Karpas-422 (cell line): Measurements from ENCODE around the gene SPACA7. TPM values are rescaled to one million over a fixed set of nuclear protein-coding genes. Genes with fewer than 3 reads are reported as not detected.

Source experiments
- DNase-seq: peaks from one replicate; pipeline ENCODE4 v3.0.0-alpha.2; 2015
- H2AFZ ChIP-seq: fragments of 200-600 bp; sonication (generic); 2 replicates; pipeline ENCODE4 v1.6.1; 2014; ENCODE audit warnings: antibody characterized with exemption, low read length, mixed read lengths
- H3K27ac ChIP-seq: fragments of 200-600 bp; sonication (generic); 2 replicates; pipeline ENCODE4 v1.5.1; 2014; ENCODE audit warnings: mild to moderate bottlenecking, low read length, moderate library complexity
- H3K27me3 ChIP-seq: fragments of 200-600 bp; sonication (generic); 2 replicates; pipeline ENCODE4 v1.6.1; 2014; ENCODE audit warnings: low read length, mixed read lengths
- H3K36me3 ChIP-seq: fragments of 200-600 bp; sonication (generic); 2 replicates; pipeline ENCODE4 v1.6.1; 2014; ENCODE audit warnings: low read length, mixed read lengths; ENCODE audit not compliant: insufficient read depth
- H3K4me1 ChIP-seq: fragments of 200-600 bp; sonication (generic); 2 replicates; pipeline ENCODE4 v1.6.1; 2014; ENCODE audit warnings: mild to moderate bottlenecking, low read length, mixed read lengths
- H3K4me2 ChIP-seq: fragments of 200-600 bp; sonication (generic); 2 replicates; pipeline ENCODE4 v1.6.1; 2014; ENCODE audit warnings: low read length, low read depth, mild to moderate bottlenecking; ENCODE audit not compliant: poor library complexity, severe bottlenecking
- H3K4me3 ChIP-seq: fragments of 200-600 bp; sonication (generic); 2 replicates; pipeline ENCODE4 v1.5.1; 2014; ENCODE audit warnings: mild to moderate bottlenecking, antibody characterized with exemption, low read length, mixed read lengths
- H3K79me2 ChIP-seq: fragments of 200-600 bp; sonication (generic); 2 replicates; pipeline ENCODE4 v1.6.1; 2014; ENCODE audit warnings: mild to moderate bottlenecking, low read length, mixed read lengths
- H3K9ac ChIP-seq: fragments of 200-600 bp; sonication (generic); 2 replicates; pipeline ENCODE4 v1.6.0; 2014; ENCODE audit warnings: low read length
- H3K9me2 ChIP-seq: fragments of 200-600 bp; sonication (generic), shearing (Covaris generic); replicated peaks from 2 replicates; pipeline ENCODE4 v1.6.0; 2014; ENCODE audit warnings: mild to moderate bottlenecking, low read length, moderate library complexity; ENCODE audit not compliant: insufficient read depth
- H3K9me3 ChIP-seq: fragments of 300-700, 200-600 bp; sonication (generic); 2 replicates; pipeline ENCODE4 v1.6.1; 2014; ENCODE audit warnings: low read length, mixed read lengths
- H4K20me1 ChIP-seq: fragments of 200-600 bp; sonication (generic); 2 replicates; pipeline ENCODE4 v1.6.1; 2014; ENCODE audit warnings: mild to moderate bottlenecking, antibody characterized with exemption, low read length, low read depth; ENCODE audit not compliant: insufficient read depth
- total RNA-seq: library from RNA; depleted of rRNA; stranded (reverse); fragments of >200 nt; shearing (Covaris generic); gene quantifications from 2 replicates; pipeline ENCODE4 v1.2.3, GENCODE V29; 2014; ENCODE audit warnings: low replicate concordance

SPACA7 gene
- total RNA-seq, 1 experiment from 2014 or later, result not detected

DNA sequence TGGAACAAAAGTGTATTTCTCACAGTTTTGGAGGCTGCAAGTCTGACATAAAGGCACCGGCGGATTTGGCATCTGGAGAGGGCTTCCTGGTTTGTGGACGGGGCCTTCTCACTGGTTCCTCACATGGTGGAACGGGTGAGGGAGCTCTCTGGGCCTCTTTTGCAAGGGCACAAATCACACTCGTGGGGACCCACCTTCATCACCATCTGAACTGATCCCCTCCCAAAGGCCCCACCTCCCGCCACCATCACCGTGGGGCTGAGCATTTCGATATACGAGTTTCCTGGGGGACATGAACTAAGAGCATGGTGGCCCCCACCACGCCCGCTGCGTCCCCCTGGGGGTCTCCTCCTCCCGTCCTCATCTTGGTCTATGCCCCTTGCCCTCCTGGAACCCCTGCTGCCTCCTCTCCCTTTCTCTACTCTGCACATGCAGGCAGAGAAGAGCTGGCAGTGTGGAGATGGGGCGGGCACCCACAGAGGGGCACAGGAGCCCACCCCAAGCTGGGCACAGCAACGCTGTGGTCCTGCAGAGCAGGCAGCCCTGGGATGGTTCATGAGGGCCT lies 20.8 kb upstream of the SPACA7 start:
- H3K9ac ChIP-seq, result no peak overlapping the region
- H2AFZ ChIP-seq, result no peak overlapping the region
- H3K27ac ChIP-seq, result no peak overlapping the region
- DNase-seq, result no peak
- no peaks in the 10 kb centered on the region for H3K9me2 ChIP-seq
- no peak overlapping the region for H3K4me3 ChIP-seq
- no peaks in the 10 kb centered on the region for H3K9me3 ChIP-seq
- H3K27me3 ChIP-seq, result no peaks in the 10 kb centered on the region
- H3K36me3 ChIP-seq, result no peaks in the 10 kb centered on the region
- no peak overlapping the region for H3K4me2 ChIP-seq
- H3K4me1 ChIP-seq, result peaks cover 22% of the 10 kb centered on the region
- no peaks in the 10 kb centered on the region for H3K79me2 ChIP-seq
- H4K20me1 ChIP-seq, result no peaks in the 10 kb centered on the region

DNA sequence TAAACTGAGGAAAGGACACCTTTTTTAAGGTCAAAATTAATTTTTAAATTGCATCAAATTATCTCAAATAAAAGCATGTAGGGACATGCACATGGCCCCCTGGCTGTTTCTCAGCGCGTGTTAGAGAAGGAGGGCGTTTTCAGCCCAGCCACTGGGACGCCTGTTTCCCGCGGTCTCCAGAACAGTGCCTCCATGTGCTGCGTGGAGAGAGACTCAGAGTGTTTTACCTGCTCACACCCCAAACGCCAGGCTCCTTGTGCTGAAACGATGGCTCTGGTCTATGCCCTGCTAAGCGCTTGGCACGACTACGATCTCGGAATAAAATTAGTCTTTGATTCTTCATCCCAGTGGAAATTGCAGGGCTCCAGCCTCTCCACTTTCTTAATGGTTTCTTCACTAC lies 20.0 kb upstream of the SPACA7 start:
- no peak for DNase-seq
- Histone ChIP-seq H3K9me2 (no peaks in the 10 kb centered on the region), H3K27ac (no peak overlapping the region)

DNA sequence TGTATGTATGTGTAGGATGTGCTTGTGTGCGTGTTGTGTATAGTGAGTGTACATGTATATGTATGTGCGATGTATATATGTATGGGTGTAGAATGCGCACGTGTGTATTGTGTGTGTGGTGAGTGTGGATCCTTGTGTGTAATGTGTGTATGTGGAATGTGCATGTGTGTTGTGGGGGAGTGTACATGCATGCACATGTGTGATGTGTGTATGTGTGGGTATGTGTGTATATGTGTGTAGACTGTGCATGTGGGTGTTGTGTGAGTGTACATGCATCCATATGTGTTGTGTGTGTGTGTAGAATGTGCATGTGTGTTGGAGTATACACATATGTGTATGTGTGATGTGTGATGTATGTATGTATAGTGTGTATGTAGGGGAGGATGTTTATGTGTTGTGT lies 18.0 kb upstream of the SPACA7 start:
- Histone ChIP-seq H2AFZ (no peak overlapping the region), H3K9me3 (no peaks in the 10 kb centered on the region), H3K27ac (no peak overlapping the region), H3K9ac (no peak overlapping the region), H3K4me3 (no peak overlapping the region), H3K4me1 (no peaks in the 10 kb centered on the region), H4K20me1 (no peaks in the 10 kb centered on the region), H3K79me2 (no peaks in the 10 kb centered on the region), H3K9me2 (no peaks in the 10 kb centered on the region), H3K4me2 (no peak overlapping the region), H3K36me3 (no peaks in the 10 kb centered on the region), H3K27me3 (no peaks in the 10 kb centered on the region)
- no peak for DNase-seq

More for the DNA sequence above, 20.0 kb upstream of the SPACA7 start:
- Histone ChIP-seq H3K9me3 (no peaks in the 10 kb centered on the region), H3K9ac (no peak overlapping the region), H3K4me3 (no peak overlapping the region), H4K20me1 (no peaks in the 10 kb centered on the region), H3K4me1 (peaks cover 13% of the 10 kb centered on the region), H3K79me2 (no peaks in the 10 kb centered on the region), H3K4me2 (no peak overlapping the region), H2AFZ (no peak overlapping the region), H3K36me3 (no peaks in the 10 kb centered on the region), H3K27me3 (no peaks in the 10 kb centered on the region)

DNA sequence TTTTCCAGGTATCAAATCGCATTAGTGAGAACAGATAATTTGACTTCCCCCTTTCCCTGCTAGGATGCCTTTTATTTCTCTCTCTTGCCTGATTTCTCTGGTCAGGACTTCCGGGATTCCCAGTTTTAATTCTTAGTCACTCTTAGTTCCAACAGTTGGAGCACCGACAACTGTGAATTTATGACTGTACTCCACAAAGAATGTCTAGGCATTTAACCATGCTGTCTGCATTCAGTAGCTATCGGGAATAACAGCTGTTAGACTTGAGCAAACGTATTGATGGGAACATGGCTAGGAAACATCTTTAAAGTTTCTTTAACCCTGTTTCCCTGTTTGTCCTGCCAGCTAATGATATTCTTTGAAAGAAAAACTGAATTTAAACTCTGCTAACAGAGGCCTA lies 14.1 kb upstream of the SPACA7 start:
- Histone ChIP-seq H3K27ac (no peak overlapping the region), H3K4me3 (no peak overlapping the region), H3K36me3 (no peaks in the 10 kb centered on the region), H3K9ac (no peak overlapping the region), H3K79me2 (no peaks in the 10 kb centered on the region), H3K9me2 (no peaks in the 10 kb centered on the region), H3K4me1 (peaks cover 29% of the 10 kb centered on the region), H4K20me1 (no peaks in the 10 kb centered on the region), H3K9me3 (no peaks in the 10 kb centered on the region), H2AFZ (no peak overlapping the region), H3K27me3 (no peaks in the 10 kb centered on the region), H3K4me2 (no peak overlapping the region)
- no peak for DNase-seq

DNA sequence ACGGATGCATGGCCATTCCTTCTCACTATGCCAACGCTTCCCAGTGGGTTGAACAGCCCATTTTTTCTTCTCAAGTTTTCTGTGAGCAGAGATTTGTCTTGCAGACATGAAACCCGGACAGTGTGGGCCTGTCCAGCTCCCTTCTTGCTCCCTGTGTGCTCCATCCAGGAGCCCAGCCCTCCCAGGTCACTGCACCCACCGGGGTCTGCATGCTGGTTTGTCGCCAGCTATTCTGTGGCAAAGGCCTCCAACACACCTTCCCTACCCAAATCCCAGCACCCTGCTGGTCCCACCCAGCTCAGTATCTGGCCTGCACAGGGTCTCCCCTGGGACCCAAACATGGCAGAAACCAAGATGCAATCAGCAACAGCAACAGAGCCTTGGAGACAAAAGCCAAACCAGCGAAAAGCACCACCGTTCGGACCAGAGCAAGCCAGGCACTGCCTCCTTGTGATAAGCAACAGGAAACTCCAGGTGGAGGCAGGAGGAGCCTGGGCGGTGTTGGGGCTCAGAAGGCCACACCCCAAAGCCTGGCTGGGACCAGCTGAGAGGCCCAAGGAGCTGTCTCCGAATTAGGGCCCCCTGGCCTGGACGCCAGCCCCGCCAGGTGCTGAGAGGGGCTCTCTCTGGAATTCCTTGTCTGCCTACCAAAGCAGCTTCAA lies 12.2 kb upstream of the SPACA7 start:
- no peaks in the 10 kb centered on the region for H3K9me3 ChIP-seq
- no peak for DNase-seq
- H3K36me3 ChIP-seq, result no peaks in the 10 kb centered on the region
- H3K9me2 ChIP-seq, result no peaks in the 10 kb centered on the region
- no peak overlapping the region for H3K27ac ChIP-seq
- H3K9ac ChIP-seq, result no peak overlapping the region
- H2AFZ ChIP-seq, result no peak overlapping the region
- H3K4me2 ChIP-seq, result no peak overlapping the region
- H3K27me3 ChIP-seq, result no peaks in the 10 kb centered on the region
- no peaks in the 10 kb centered on the region for H4K20me1 ChIP-seq
- peaks cover 45% of the 10 kb centered on the region for H3K4me1 ChIP-seq
- H3K4me3 ChIP-seq, result no peak overlapping the region
- H3K79me2 ChIP-seq, result no peaks in the 10 kb centered on the region

DNA sequence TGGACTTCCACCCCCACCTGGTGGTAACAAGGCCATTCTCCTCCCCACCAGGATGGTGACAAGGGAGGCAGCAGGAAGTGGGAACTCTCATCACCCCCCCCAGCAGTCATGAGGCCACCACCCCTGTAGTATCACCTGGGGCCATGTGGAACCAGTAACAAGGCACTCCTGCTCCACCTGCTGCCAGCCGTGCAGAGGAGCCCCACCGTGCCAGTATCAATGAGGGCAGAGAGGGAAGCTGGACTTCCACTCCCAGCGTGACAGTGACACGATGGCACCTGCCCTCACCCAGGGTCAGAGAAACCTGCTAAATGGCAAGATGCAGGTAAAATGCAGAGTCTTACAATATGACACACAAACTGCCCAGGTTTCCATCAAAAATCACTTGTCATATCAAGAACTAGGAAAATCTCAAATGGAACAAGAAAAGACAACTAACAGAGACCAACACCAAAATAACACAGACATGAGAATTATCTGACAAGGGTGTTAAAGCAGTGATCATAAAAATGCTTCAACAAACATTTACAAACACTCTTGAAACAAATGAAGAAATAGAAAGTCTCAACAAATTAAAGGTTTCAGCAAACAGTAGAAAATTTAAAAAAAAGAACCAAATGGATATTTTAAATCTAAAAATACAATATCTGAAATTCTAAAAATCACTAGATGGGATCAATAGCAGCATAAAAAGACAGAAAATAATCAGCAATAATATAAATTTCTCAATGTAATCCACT lies 9.1 kb upstream of the SPACA7 start:
- H3K9me3 ChIP-seq, result no peaks in the 10 kb centered on the region
- H3K36me3 ChIP-seq, result no peaks in the 10 kb centered on the region
- no peak overlapping the region for H3K4me2 ChIP-seq
- peak overlapping the region; percentile 96; the same call in 1 of the 2 replicates for H3K27ac ChIP-seq
- peaks cover 75% of the 10 kb centered on the region for H3K4me1 ChIP-seq
- H2AFZ ChIP-seq, result no peak overlapping the region
- no peak overlapping the region for H3K9ac ChIP-seq
- H3K4me3 ChIP-seq, result no peak overlapping the region
- no peaks in the 10 kb centered on the region for H3K27me3 ChIP-seq
- H3K9me2 ChIP-seq, result no peaks in the 10 kb centered on the region
- DNase-seq, result no peak
- no peaks in the 10 kb centered on the region for H3K79me2 ChIP-seq
- no peaks in the 10 kb centered on the region for H4K20me1 ChIP-seq

DNA sequence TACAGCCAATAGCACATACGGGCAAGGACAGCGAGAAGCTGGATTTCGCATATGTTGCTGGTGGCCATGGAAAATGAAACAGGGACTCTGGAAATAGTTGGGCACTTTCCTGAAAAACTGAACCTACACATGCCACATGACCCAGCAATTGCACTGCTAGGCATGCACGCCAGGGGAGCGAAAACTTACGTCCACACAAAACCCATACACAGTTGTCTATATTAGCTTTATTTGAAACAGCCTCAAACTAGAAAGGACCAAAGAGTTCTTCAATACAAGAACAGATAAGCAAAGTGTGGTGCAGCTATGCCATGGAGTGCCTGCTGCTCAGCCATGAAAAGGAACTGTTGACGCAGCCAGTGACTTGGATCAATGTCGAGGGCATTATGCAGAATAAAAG lies 7.3 kb upstream of the SPACA7 start:
- H3K36me3 ChIP-seq, result no peaks in the 10 kb centered on the region
- H3K9ac ChIP-seq, result peak overlapping the region; percentile 58
- H3K9me2 ChIP-seq, result no peaks in the 10 kb centered on the region
- DNase-seq, result no peak
- peak overlapping the region; percentile 96 for H3K27ac ChIP-seq
- H4K20me1 ChIP-seq, result no peaks in the 10 kb centered on the region
- no peak overlapping the region for H2AFZ ChIP-seq
- peak overlapping the region; percentile 26; the same call in 1 of the 2 replicates for H3K4me3 ChIP-seq
- H3K4me2 ChIP-seq, result peak overlapping the region; percentile 58
- no peaks in the 10 kb centered on the region for H3K9me3 ChIP-seq
- no peaks in the 10 kb centered on the region for H3K79me2 ChIP-seq
- H3K4me1 ChIP-seq, result peaks cover 93% of the 10 kb centered on the region
- no peaks in the 10 kb centered on the region for H3K27me3 ChIP-seq

DNA sequence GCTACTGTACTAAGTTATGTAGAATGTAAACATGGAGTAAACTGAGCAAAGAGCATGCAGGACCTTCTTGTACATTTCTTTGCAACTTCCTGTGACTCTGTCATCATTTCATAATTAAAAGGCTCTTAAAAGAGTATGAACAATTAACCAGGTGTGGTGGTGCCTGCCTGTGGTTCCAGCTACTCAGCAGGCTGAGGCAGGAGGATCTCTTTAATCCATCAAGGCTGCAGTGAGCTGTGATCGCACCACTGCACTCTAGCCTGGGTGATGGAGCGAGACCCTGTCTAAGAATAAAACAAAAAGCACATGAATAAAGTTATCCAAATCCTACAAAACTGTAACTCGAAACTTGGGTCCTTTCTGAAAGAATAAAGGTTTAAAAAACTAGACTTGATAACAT lies 5.8 kb upstream of the SPACA7 start:
- Histone ChIP-seq H3K4me2 (peak overlapping the region; percentile 58), H4K20me1 (no peaks in the 10 kb centered on the region), H3K27ac (peak overlapping the region; percentile 96), H3K79me2 (no peaks in the 10 kb centered on the region), H3K4me1 (peaks cover 83% of the 10 kb centered on the region), H3K36me3 (peaks cover 3% of the 10 kb centered on the region; the same call in 1 of the 2 replicates), H3K9me2 (no peaks in the 10 kb centered on the region), H3K9me3 (peaks cover 2% of the 10 kb centered on the region; the same call in 1 of the 2 replicates), H3K27me3 (no peaks in the 10 kb centered on the region), H3K9ac (peak overlapping the region; percentile 61), H2AFZ (no peak overlapping the region), H3K4me3 (peak overlapping the region; percentile 34)
- peak; percentile 91 for DNase-seq
